B cell (primary cell): ENCODE results near the gene LMNB1. TPM values are rescaled to one million over a fixed set of nuclear protein-coding genes. Genes with fewer than 3 reads are reported as not detected.
A peak's percentile ranks its signal among the peaks of the same experiment; 100 is the strongest.

Experiments used
- ATAC-seq: fragments of 200-7000 bp; cut with Tn5 transposase; one replicate; pipeline ENCODE4 v1.10.0; 2021; ENCODE audit warnings: low read depth, mild to moderate bottlenecking, moderate number of reproducible peaks, moderate library complexity
- CTCF ChIA-PET: fragments of 350-600 bp; sonication (Branson Sonifier 250); formaldehyde crosslinking; loops from one replicate; lab custom pipeline; 2021; ENCODE audit warnings: antibody characterized with exemption, inconsistent platforms; lab: Charles Lee
- POLR2A ChIA-PET: fragments of 350-600 bp; sonication (Branson Sonifier 250); formaldehyde crosslinking; loops from one replicate; lab custom pipeline; 2021; ENCODE audit warnings: antibody characterized with exemption; lab: Charles Lee
- DNase-seq: peaks from one replicate; pipeline ENCODE4 v3.0.0; 2013
- H2AFZ ChIP-seq: 2 replicates; pipeline ENCODE4 v1.6.1; 2012; ENCODE audit warnings: mild to moderate bottlenecking, low read depth, low read length; ENCODE audit not compliant: insufficient read depth, poor library complexity, severe bottlenecking
- H3K27ac ChIP-seq, 2 donors: 1 replicate in 1 of 2; 2 replicates in 1 of 2; pipeline ENCODE4 v1.5.1; 2012 to 2013; ENCODE audit warnings: low read length in 2 of 2, mild to moderate bottlenecking in 2 of 2, moderate library complexity in 1 of 2
- H3K27me3 ChIP-seq, 4 experiments: fragments of 200-600 bp in 1 of 4; sonication (generic) in 1 of 4; replicated peaks in 1 of 4; 1 replicate in 2 of 4; 2 replicates in 2 of 4; pipeline versions ENCODE4 v1.6.1 to v1.7.0; 2013 to 2016; ENCODE audit warnings: low read length in 3 of 4, mild to moderate bottlenecking in 2 of 4, mixed read lengths in 1 of 4, moderate library complexity in 1 of 4; ENCODE audit not compliant: insufficient read depth in 4 of 4, control insufficient read depth in 3 of 4; ENCODE audit errors: control extremely low read depth in 1 of 4
- H3K36me3 ChIP-seq, 2 experiments: replicated peaks in 1 of 2; 1 replicate in 1 of 2; 2 replicates in 1 of 2; pipeline versions ENCODE4 v1.6.1 to v1.7.1; 2013; ENCODE audit warnings: low read length in 1 of 2; ENCODE audit not compliant: insufficient read depth in 2 of 2, control insufficient read depth in 1 of 2; ENCODE audit errors: control extremely low read depth in 1 of 2, extremely low read depth in 1 of 2
- H3K4me1 ChIP-seq, 2 donors: fragments of 200-600 bp in 1 of 2; sonication (generic) in 1 of 2; 1 replicate in 1 of 2; 2 replicates in 1 of 2; pipeline versions ENCODE4 v1.5.1 to v1.6.1; 2013 to 2017; ENCODE audit warnings: low read length in 2 of 2; ENCODE audit not compliant: control insufficient read depth in 2 of 2, insufficient read depth in 2 of 2
- H3K4me2 ChIP-seq: replicated peaks from 2 replicates; pipeline ENCODE3; 2012; ENCODE audit warnings: mild to moderate bottlenecking, low read depth, low read length; ENCODE audit not compliant: poor library complexity, severe bottlenecking
- H3K4me3 ChIP-seq, 5 experiments: fragments of 200-600 bp in 1 of 5; sonication (generic) in 1 of 5; 1 replicate in 3 of 5; 2 replicates in 2 of 5; pipeline versions ENCODE4 v1.5.1 to v1.7.0; 2011 to 2016; ENCODE audit warnings: low read length in 4 of 5, mild to moderate bottlenecking in 4 of 5, low read depth in 2 of 5, control low read depth in 1 of 5, moderate library complexity in 1 of 5; ENCODE audit not compliant: insufficient read depth in 1 of 5; ENCODE audit errors: control extremely low read depth in 1 of 5, extremely low read depth in 1 of 5
- H3K79me2 ChIP-seq: fragments of 200-600 bp; sonication (generic); one replicate; pipeline ENCODE4 v1.6.0; 2016; ENCODE audit warnings: low read length; ENCODE audit not compliant: control insufficient read depth, insufficient read depth
- H3K9ac ChIP-seq: fragments of 200-600 bp; sonication (generic); 2 replicates; pipeline ENCODE4 v1.6.1; 2017; ENCODE audit warnings: mild to moderate bottlenecking, low read length, moderate library complexity
- H3K9me3 ChIP-seq, 3 donors: one replicate each; pipeline versions ENCODE4 v1.6.1 to v1.7.1; 2013; ENCODE audit warnings: low read length in 2 of 3; ENCODE audit not compliant: control insufficient read depth in 2 of 3, insufficient read depth in 1 of 3; ENCODE audit errors: control extremely low read depth in 1 of 3
- H4K20me1 ChIP-seq: 2 replicates; pipeline ENCODE4 v1.6.0; 2012; ENCODE audit warnings: mild to moderate bottlenecking, low read length; ENCODE audit not compliant: insufficient read depth, control insufficient read depth, poor library complexity, severe bottlenecking
- H3K27ac Mint-ChIP-seq: one replicate; pipeline ENCODE4 v1.8.0; 2021; ENCODE audit warnings: mixed read lengths
- H3K27me3 Mint-ChIP-seq: one replicate; pipeline ENCODE4 v1.8.0; 2021; ENCODE audit warnings: mixed read lengths
- H3K4me1 Mint-ChIP-seq: one replicate; pipeline ENCODE4 v1.8.0; 2021; ENCODE audit warnings: mixed read lengths
- H3K4me3 Mint-ChIP-seq: one replicate; pipeline ENCODE4 v1.8.0; 2021; ENCODE audit warnings: mixed read lengths
- H3K9me3 Mint-ChIP-seq: one replicate; pipeline ENCODE4 v1.8.0; 2022; ENCODE audit warnings: mixed read lengths; ENCODE audit not compliant: insufficient read depth
- EZH2 ChIP-seq: IDR thresholded peaks from 2 replicates; pipeline ENCODE4 v1.6.1; 2012; ENCODE audit warnings: borderline replicate concordance, low read depth, mild to moderate bottlenecking, moderate library complexity, low read length; ENCODE audit not compliant: insufficient read depth, poor library complexity, severe bottlenecking
- WGBS: methylation state at CpG from one replicate; pipeline ENCODE4 v1.1.5; 2013; ENCODE audit warnings: missing lambda C conversion rate; ENCODE audit not compliant: insufficient coverage; 5-methylcytosine and 5-hydroxymethylcytosine counted together
- intact Hi-C: fragments of 100-400 bp; cut with micrococcal nuclease; formaldehyde crosslinking; loops from one replicate; pipeline ENCODE4 v1.10.0; 2022
- polyA plus RNA-seq: library from polyadenylated mRNA; depleted of rRNA; stranded (reverse); fragments of >200 nt; gene quantifications from 2 replicates; pipeline ENCODE4 v1.2.3, GENCODE V29; 2012
- total RNA-seq, 2 donors: library from RNA; stranded (reverse); fragments of 120-200 nt in 1 of 2; gene quantifications; 1 replicate in 1 of 2; 2 replicates in 1 of 2; pipeline versions ENCODE4 v1.2.3 to v1.2.4, GENCODE V29; 2013 to 2022
- TF ChIP-seq, protein P1 (sequence below): fragments of 200-600 bp; IDR thresholded peaks from one replicate; pipeline ENCODE4 v1.8.0; 2022; ENCODE audit warnings: antibody characterized with exemption, mild to moderate bottlenecking

LMNB1 gene
- total and polyA plus RNA-seq, 2 donors (not counting 1 experiment from before 2014, with no cell fraction given) = 10.5 to 25.1 TPM

DNA sequence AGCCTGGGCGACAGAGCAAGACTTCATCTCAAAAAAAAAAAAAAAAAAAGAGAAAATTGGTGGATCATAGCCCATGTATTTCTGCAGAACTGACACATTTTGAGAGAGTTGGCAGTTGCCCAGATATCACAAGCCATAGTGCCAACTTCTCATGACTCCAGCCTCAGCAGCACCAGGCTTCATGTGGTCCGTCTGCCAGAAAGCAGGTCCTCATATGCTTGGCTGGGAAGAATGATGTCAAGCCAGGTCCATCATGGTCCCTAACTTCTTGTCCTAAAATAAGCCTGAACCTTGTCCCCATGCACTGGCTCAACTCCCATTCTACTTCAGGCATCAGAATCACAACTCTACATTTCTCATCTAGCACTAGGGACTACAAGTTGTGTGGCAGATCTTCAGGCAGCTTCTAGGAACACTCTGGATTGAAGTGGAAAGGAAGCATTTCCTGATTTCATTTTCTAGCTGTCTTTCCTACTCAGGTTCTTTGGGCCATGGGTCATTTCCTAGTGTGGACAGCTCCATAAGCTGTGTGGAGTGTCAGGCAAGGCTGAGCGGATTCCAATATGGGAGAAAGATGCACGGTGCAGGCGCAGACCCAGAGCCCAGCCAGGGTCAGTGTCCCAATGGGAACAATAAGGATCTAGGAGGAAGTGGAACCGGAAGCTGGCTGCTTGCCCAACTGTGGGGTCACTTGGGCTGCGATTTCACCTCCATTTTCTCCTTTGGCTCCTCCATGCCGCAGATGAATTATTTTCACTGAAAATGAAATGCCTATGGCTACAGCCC lies 90.1 kb downstream of the LMNB1 start:
- no peaks in the 10 kb centered on the region for H3K27me3 Mint-ChIP-seq
- CTCF ChIA-PET = interaction anchor here (2.2 kb wide), 1 partner anchor 29 kb away, joined by 5 read pairs; no protein-coding TSS in a partner anchor
- ATAC-seq (no peak), DNase-seq (no peak)
- POLR2A ChIA-PET = no interaction called here
- Histone ChIP-seq H3K79me2 (no peaks in the 10 kb centered on the region), H3K4me3 (no peak overlapping the region), H3K36me3 (peaks cover 0 to under 1% of the 10 kb centered on the region in 2 experiments), H3K9ac (no peak overlapping the region), H3K9me3 (no peaks in the 10 kb centered on the region), H4K20me1 (no peaks in the 10 kb centered on the region), H3K27ac (no peak overlapping the region), H3K27me3 (no peaks in the 10 kb centered on the region), H3K4me2 (no peak overlapping the region), H2AFZ (no peak overlapping the region), H3K4me1 (peaks cover 15 to 16% of the 10 kb centered on the region in 2 donors)
- peak overlapping the region; percentile 27 for H3K27ac Mint-ChIP-seq
- H3K9me3 Mint-ChIP-seq = no peaks in the 10 kb centered on the region
- peaks cover 16% of the 10 kb centered on the region for H3K4me1 Mint-ChIP-seq
- H3K4me3 Mint-ChIP-seq = no peak overlapping the region
- 86% methylated on average over 7 of the region's 8 CpGs for WGBS
- intact Hi-C loops = no loop called here
- TF ChIP-seq, protein P1, sequence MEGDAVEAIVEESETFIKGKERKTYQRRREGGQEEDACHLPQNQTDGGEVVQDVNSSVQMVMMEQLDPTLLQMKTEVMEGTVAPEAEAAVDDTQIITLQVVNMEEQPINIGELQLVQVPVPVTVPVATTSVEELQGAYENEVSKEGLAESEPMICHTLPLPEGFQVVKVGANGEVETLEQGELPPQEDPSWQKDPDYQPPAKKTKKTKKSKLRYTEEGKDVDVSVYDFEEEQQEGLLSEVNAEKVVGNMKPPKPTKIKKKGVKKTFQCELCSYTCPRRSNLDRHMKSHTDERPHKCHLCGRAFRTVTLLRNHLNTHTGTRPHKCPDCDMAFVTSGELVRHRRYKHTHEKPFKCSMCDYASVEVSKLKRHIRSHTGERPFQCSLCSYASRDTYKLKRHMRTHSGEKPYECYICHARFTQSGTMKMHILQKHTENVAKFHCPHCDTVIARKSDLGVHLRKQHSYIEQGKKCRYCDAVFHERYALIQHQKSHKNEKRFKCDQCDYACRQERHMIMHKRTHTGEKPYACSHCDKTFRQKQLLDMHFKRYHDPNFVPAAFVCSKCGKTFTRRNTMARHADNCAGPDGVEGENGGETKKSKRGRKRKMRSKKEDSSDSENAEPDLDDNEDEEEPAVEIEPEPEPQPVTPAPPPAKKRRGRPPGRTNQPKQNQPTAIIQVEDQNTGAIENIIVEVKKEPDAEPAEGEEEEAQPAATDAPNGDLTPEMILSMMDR = no peak
- no peak for TF ChIP-seq EZH2
